ENCODE measurements around the gene UTP4.

Gene UTP4

DNA sequence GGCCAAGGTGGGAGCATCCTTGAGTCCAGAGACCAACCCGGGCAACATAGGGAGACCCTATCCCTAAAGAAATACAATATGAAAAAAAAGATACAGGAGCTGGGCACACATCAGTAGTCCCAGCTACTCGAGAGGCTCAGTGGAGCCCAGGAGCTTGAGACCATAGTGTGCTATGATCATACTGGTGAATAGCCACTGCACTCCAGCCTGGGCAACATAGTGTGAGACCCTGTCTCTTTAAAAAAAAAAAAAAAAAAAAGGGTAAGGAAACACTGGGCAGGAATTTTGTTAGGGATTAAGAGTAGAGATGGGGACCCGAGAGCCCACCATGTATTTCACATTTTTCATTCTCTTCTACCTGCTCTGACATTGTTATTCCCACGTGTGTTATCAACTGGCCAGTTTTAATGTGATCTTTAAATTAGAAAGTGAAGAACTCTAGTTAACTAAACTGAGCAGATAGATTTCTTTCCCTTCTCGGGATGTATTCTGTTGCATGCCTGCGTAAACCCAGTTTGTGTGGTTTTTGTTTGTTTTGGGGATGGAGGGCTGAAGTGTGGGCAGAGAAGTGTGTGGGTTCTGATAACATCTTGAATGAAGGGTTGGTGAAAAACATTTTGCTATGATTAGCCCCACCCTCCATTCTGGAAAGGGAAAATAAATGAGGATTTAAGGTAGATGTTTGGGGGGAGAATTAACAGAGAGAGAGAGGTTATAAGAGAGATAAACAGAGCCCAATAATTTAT is 37.3 kb downstream of the UTP4 start:
- TF ChIP-seq, protein P1, sequence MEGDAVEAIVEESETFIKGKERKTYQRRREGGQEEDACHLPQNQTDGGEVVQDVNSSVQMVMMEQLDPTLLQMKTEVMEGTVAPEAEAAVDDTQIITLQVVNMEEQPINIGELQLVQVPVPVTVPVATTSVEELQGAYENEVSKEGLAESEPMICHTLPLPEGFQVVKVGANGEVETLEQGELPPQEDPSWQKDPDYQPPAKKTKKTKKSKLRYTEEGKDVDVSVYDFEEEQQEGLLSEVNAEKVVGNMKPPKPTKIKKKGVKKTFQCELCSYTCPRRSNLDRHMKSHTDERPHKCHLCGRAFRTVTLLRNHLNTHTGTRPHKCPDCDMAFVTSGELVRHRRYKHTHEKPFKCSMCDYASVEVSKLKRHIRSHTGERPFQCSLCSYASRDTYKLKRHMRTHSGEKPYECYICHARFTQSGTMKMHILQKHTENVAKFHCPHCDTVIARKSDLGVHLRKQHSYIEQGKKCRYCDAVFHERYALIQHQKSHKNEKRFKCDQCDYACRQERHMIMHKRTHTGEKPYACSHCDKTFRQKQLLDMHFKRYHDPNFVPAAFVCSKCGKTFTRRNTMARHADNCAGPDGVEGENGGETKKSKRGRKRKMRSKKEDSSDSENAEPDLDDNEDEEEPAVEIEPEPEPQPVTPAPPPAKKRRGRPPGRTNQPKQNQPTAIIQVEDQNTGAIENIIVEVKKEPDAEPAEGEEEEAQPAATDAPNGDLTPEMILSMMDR (conservative IDR thresholded peaks at IDR 0.05), result no peak
- no peak overlapping the region for H3K27ac ChIP-seq

DNA sequence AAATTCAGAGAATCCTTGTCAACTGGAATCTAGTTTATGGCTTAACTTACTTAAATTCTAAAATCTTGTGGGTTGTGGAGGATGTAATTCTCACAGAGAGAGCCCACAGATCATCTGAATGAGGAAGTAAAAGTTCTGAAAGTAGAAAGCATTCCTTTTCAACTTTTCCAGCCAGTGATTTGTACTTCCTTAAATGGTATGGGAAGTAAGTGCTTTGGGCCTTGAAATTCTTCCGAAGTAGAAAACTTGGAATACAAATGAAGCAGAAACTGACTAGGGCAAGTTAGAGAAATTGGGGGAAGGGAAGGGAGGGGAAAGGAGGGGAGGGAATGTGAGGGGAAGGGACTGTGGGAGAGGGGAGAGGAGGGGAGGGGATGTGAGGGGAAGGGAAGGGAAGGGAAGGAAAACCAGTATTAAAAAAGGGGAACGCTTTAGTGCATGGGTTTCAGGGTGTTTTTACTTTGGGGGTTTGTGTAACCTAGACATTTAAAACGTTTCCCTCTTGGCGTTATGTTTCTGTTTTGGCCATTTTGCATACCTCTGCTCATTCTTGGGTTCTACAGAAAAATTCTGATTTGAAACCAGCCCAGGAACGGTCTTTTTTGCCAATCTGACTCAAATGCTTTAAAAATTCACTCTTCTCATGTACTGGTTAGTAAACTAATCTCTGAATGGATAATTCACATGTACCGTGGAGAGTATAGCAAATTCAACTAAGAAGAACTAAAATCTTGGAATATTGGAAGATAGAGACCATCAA is 39.1 kb downstream of the UTP4 start:
- no peak overlapping the region for H3K27ac ChIP-seq

DNA sequence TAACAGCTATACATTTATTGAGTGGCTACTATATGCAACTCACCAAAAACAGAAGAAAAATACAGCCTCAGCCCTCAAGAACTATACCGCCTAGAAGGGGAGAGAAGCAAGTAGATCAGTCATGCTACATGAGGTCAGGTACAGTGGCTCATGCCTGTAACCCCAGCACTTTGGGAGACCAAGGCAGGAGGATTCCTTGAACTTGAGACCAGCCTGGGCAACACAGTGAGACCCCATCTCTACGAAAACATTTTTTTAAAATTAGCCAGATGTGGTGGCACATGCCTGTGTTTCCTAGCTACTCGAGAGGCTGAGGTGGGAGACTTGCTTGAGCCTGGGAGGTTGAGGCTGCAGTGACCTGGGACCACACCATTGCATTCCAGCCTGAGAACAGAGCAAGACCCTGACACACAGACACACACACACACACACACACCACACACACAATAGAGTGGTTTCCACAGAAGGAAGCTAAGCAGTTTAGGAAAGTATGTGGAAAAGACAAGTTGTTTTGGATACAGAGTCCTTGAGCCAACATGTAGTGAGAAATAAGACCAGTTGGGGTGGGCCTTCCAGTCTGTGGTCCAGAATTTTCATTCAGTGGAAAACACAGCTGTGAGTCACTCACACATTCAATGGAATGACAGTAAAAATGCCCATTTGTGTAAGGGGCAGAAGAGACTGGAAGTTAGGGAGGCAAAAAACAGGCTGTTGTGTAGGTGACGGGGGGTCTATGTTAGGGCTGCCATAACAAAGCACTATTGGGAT is 43.8 kb downstream of the UTP4 start:
- TF ChIP-seq, protein P1 (conservative IDR thresholded peaks at IDR 0.05), result no peak
- no peak overlapping the region for H3K27ac ChIP-seq

More for the DNA sequence above, 39.1 kb downstream of the UTP4 start:
- TF ChIP-seq, protein P1 (conservative IDR thresholded peaks at IDR 0.05), result no peak

DNA sequence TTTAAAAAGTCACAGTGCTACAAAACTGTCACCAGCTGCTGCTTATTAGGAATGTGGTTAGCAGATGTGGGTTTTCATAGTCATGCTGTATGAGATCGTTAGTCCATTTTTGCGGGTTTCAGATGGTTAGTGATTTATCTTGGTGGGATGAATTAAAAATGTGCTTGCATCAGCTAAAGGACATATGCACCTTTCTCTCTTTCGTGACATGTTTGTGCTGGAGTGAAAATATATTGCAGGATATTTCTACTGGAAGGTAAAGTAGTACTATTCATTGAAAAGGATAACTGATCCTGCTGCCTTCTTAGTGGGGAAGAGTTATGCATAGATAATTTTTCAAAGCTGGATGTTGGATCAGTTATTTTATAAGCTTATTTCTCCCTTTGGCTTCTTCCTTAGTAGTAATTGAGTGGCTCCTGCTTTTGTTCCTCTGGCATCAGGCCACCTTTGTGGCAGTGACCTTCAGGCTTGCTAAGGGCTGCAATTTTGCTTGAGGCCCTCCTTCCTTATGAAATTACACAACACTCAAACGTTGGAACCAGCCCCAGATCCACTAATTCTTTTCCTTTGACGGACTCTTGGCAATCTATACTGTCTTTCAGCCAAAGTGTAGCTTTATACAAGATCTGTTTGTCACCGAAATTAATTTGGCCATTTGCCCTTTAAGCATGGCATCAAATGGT is 47.0 kb downstream of the UTP4 start:
- peak overlapping the region; percentile 80 for H3K27ac ChIP-seq
- TF ChIP-seq, protein P1 (conservative IDR thresholded peaks at IDR 0.05), result no peak

DNA sequence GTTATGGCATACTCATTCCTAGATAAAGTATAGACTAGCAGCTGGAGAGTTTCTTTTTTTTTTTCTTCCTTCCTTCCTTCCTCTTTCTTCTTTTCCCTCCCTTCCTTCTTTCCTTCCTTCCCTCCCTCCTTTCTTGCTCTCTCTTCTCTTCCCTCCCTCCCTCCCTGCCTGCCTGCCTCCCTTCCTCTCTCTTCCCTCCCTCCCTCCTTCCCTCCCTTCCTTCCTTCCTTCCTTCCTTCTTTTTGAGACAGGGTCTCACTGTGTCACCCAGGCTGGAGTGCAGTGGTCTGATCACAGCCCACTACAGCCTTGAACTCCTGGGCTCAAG is 47.5 kb downstream of the UTP4 start:
- H3K27ac ChIP-seq, result peak overlapping the region; percentile 80
- TF ChIP-seq, protein P1 (conservative IDR thresholded peaks at IDR 0.05), result no peak

DNA sequence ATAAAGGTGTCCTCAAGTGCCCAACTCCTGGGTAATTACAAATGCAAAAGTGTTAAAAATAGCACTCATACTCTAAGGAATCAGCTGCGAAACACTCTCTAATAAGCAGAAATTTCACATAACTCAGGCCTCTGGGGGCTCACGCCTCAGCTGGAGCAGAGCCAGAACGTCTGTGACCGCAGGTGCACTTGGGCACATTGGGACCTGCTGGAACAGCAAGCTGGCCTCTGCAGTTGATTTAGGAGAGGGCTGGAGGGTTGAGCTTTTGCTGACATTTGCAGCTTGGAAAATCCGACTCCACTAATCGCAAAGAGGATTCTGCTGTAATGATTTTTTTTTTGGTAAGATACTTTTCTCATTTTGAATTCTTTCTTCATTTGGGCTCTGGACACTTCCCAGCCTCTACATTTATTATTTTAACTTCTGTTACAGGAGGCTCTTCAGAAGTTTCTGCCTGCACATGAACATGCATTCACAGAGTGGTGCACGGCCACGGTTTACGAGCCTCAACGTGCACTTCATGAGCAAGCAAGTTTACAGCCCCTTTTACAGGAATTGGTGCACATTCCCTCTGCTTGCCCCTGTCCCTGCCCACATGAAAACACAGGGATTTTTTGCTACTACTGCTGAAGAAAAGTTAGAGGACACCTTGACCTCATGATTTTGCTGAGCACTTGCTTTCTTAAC is 50.4 kb downstream of the UTP4 start:
- H3K27ac ChIP-seq, result peak overlapping the region; percentile 64
- TF ChIP-seq, protein P1 (conservative IDR thresholded peaks at IDR 0.05), result no peak
